ENCODE data around the gene MYO1D.

The MYO1D gene

DNA sequence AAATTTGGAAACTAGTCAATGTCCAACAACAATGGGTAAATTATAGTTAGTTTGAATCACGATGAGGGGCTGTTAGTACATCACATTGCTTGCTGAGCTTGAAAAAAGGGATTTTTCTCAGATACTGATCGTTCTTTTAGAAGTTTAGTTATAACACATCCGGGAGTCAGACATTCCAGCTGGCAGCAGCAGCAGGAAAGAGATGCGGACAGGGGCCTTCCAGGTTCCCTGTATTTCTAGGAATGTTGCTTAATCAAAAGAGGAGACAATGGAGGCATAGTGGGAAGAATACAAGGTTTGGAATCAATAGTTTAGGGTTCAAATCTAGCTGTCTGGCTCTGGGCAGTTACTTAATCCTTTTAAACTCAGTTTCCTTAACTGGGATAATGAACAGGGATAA, 362.3 kb downstream of the MYO1D start:
- TF ChIP-seq CTCF (IDR thresholded peaks at IDR 0.05; ENCODE audit: low read depth, low read length) = no peak
- in situ Hi-C loops (cut with HindIII; ENCODE audit: low sequenced_read_pairs) = no loop called here
- no peak overlapping the region for H3K4me3 ChIP-seq (ENCODE audit: low read depth, low read length)
- no peak for DNase-seq (ENCODE audit: low read depth, low spot score)

DNA sequence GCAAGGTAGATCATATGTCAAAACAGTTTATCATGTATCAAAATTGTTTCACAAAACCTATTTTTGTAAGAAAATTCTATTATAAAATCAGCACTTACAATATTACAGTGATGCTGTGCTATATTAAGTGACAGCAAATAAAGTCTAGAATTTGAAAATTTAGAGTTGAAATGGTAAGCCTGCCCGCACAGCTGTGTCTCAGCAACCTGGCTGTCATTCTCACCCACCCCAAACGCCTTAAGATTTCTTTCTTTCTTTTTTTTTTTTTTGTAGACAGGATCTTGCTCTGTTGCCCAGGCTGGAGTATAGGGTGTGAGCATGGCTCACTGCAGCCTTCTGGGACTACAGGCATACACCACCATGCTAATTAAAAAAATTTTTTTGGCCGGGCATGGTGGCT, 363.3 kb downstream of the MYO1D start:
- H3K4me3 ChIP-seq (ENCODE audit: low read depth, low read length) = no peak overlapping the region
- DNase-seq (ENCODE audit: low read depth, low spot score) = no peak
- TF ChIP-seq CTCF (IDR thresholded peaks at IDR 0.05; ENCODE audit: low read depth, low read length) = no peak
- in situ Hi-C loops (cut with HindIII; ENCODE audit: low sequenced_read_pairs) = no loop called here

GRCh38 chr17:32512328-32512727, 364.6 kb downstream of the MYO1D start:
- no peak for TF ChIP-seq CTCF (IDR thresholded peaks at IDR 0.05; ENCODE audit: low read depth, low read length)
- in situ Hi-C loops (cut with HindIII; ENCODE audit: low sequenced_read_pairs) = no loop called here
- no peak for DNase-seq (ENCODE audit: low read depth, low spot score)
- no peak overlapping the region for H3K4me3 ChIP-seq (ENCODE audit: low read depth, low read length)

DNA sequence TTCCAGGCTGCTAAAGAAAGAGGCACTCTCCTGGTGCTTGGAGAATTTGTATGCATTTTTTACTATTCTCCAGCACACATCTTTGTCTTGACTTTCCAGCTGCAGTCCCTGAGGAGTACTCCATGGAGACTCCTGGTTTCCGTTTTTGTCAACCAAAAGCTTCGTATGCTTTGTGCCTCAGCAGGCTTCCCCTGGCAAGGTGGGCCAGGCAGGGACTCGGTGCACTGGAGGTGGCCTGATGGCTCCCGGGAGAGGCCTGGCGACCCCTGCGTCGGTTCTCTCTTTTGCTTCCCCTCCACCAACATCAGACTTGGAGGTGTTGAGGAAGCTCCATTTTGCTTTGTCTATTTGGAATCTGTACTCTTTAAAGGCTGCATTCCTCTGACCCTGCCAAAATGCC, 366.5 kb downstream of the MYO1D start:
- no peak for DNase-seq (ENCODE audit: low read depth, low spot score)
- H3K4me3 ChIP-seq (ENCODE audit: low read depth, low read length) = no peak overlapping the region
- TF ChIP-seq CTCF (IDR thresholded peaks at IDR 0.05; ENCODE audit: low read depth, low read length) = no peak
- in situ Hi-C loops (cut with HindIII; ENCODE audit: low sequenced_read_pairs) = no loop called here

DNA sequence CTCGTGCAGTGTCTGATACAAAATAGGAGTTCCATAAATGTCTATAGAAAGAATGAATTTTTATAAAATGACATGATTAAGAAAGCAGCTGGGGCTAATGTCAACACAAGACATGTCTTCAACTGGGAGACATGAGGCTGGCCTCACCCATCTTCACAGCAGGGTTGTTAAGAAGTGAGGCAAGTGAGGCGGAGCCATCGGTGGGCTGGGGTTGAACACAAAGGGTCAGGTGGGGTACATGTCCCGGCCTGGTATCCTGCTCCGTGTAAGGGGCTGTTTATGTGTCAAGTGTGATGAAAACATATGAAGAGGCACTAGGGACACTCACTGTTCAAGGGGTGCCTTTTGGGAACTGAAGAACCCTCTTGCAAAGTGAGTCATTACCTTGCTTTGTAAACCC, 368.0 kb downstream of the MYO1D start:
- in situ Hi-C loops (cut with HindIII; ENCODE audit: low sequenced_read_pairs) = no loop called here
- no peak for TF ChIP-seq CTCF (IDR thresholded peaks at IDR 0.05; ENCODE audit: low read depth, low read length)
- DNase-seq (ENCODE audit: low read depth, low spot score) = no peak

DNA sequence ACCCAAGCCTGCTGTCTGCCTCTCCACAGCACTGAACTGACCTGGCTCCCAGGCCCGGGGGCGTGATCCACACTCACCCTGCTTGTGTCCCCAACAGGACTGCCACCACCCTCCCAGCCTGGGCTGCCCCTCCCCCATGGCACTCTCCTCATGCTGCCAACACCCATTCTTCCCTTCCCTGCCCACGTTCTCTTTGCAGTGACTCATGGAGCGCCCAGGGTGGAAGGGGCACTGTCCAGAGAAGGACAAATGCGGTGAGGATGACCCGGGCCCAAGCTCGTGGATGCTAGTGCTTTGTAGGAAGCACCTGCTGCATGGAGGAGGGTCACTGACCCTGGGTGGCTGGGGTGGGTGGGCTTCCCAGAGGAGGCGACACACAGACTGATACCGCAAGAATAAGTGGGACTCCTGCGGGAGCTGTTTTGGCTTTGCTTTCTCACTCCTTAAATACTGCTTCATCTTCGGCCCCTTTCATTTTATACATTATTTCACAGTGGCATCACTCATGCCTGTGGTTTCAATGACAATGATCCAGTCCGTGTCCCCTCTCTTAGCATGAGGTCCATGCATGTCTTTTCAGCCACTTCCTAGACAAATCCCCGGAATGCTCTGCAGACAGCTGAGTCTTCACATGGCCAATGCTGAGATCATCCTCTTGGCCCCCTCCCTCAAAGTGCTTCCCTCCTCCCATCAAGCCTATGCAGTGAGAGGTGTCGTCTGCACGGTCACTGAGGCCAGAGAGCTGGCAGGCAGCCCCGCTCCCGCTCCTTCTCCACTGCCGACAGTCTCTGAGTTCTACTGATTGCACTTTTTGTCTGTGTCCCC, 372.5 kb downstream of the MYO1D start:
- DNase-seq (ENCODE audit: low read depth, low spot score) = no peak
- in situ Hi-C loops (cut with HindIII; ENCODE audit: low sequenced_read_pairs) = no loop called here
- no peak overlapping the region for H3K4me3 ChIP-seq (ENCODE audit: low read depth, low read length)
- no peak for TF ChIP-seq CTCF (IDR thresholded peaks at IDR 0.05; ENCODE audit: low read depth, low read length)

More for the DNA sequence above, 368.0 kb downstream of the MYO1D start:
- no peak overlapping the region for H3K4me3 ChIP-seq (ENCODE audit: low read depth, low read length)

Data from astrocyte of the spinal cord (primary cell).